DLD1 (cell line): ENCODE data around the gene CFAP221.

Source experiments
- in situ Hi-C: cut with HindIII; loops from 2 replicates; pipeline ENCODE4 v1.10.0; 2017; ENCODE audit warnings: low sequenced_read_pairs

The CFAP221 gene

GRCh38 chr2:119674711-119675500 is 130.7 kb downstream of the CFAP221 start:
- in situ Hi-C loops: no loop called here

- in situ Hi-C loops: no loop called here
These were observed 133.9 kb downstream of the CFAP221 start for GRCh38 chr2:119678021-119678656.

GRCh38 chr2:119679526-119679837 is 135.2 kb downstream of the CFAP221 start:
- in situ Hi-C loops: no loop called here

- in situ Hi-C loops: no loop called here
These were observed 135.6 kb downstream of the CFAP221 start for GRCh38 chr2:119679846-119680245.

GRCh38 chr2:119680457-119681202 is 136.4 kb downstream of the CFAP221 start:
- in situ Hi-C loops: no loop called here

GRCh38 chr2:119681203-119681867 is 137.1 kb downstream of the CFAP221 start:
- in situ Hi-C loops: no loop called here

GRCh38 chr2:119681868-119682220 is 137.6 kb downstream of the CFAP221 start:
- in situ Hi-C loops: no loop called here

GRCh38 chr2:119682578-119682977 is 138.3 kb downstream of the CFAP221 start:
- in situ Hi-C loops: no loop called here

- in situ Hi-C loops: no loop called here
These were observed 138.9 kb downstream of the CFAP221 start for GRCh38 chr2:119683074-119683712.

- in situ Hi-C loops: no loop called here
These were observed 139.6 kb downstream of the CFAP221 start for GRCh38 chr2:119683713-119684443.

- in situ Hi-C loops: no loop called here
These were observed 140.3 kb downstream of the CFAP221 start for GRCh38 chr2:119684518-119684917.

- in situ Hi-C loops: no loop called here
These were observed 144.4 kb downstream of the CFAP221 start for GRCh38 chr2:119688616-119689015.

GRCh38 chr2:119689218-119689617 is 145.0 kb downstream of the CFAP221 start:
- in situ Hi-C loops: no loop called here

- in situ Hi-C loops: no loop called here
These were observed 146.9 kb downstream of the CFAP221 start for GRCh38 chr2:119691189-119691588.

- in situ Hi-C loops: no loop called here
These were observed 147.5 kb downstream of the CFAP221 start for GRCh38 chr2:119691651-119692245.

- in situ Hi-C loops: no loop called here
These were observed 148.1 kb downstream of the CFAP221 start for GRCh38 chr2:119692310-119692709.

- in situ Hi-C loops: no loop called here
These were observed 148.7 kb downstream of the CFAP221 start for GRCh38 chr2:119692954-119693353.

- in situ Hi-C loops: no loop called here
These were observed 149.3 kb downstream of the CFAP221 start for GRCh38 chr2:119693567-119693966.

GRCh38 chr2:119693967-119694366 is 149.7 kb downstream of the CFAP221 start:
- in situ Hi-C loops: no loop called here

- in situ Hi-C loops: no loop called here
These were observed 150.2 kb downstream of the CFAP221 start for GRCh38 chr2:119694470-119694844.
